NCI-H2171 (cell line): Measurements from ENCODE around the gene PLCL2.
"Not testable (repeated sequence)": the region's sequence is repeated elsewhere in the genome, so short reads cannot be mapped to it uniquely, and the experiment has no call there.

Experiments used
- DNase-seq: peaks from one replicate; lab custom pipeline; 2025; lab: John Stamatoyannopoulos, UW

The PLCL2 gene

DNA sequence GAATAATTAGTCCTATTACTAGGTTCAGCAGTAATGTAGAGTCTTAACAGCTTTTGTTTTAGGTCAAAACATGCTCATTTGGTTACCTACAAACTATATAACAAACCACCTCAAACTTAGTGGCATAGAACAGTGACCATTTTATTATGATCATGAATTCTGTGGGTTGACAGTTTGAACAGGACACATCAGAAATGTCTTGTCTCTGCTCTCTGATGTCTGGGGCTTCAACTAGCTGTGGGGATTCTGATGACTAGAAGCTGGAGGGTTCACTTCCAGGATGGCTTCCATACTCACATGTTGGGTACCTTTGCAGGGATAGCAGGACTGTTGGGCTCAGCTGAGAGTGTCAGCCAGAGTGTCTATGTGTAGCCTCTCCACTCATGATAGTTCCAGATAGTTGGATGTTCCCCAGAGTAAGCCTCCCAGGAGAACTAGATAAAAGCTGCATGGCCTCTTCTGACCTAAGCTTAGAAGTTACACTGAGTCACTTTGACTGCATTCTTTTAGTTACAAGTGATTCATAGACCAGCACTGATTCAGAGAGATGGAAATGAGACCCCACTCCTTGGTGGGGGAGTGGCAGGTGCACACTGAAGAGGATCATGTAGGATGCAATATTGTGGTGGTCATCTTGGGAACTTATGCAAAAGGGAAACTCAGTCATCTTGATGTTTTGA lies 32.6 kb downstream of the PLCL2 start:
- DNase-seq = no peak

DNA sequence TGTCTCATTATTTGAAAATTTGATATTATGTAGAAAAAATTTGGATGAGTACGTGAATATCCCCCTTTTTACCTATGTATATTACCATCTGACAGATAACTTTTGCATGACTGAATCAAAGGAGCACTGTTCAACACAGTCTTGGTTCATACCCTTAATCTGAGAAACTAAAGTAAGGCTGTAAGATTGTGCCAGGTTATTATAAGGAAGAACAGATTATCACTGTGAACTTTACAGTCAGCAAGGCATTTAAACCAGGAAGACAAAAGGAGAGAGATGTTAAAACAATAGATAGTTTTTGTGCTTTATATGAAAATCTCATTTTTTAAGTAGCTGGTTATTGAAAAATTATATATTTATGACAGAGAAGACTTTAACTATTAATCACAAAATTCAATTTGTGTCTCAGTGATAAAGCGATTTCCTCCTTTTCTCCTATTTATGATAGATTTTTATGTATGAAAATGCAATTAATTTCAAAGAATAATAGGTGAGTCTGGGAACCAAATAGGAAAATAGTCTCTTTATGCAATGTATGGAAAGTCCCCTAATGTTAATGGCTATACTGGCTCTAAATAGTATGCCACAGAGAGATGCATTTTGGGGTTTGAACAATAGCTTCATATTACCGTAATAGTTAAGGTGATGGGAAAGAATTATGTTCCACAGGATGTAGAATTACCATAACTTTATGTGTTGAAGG lies 33.4 kb downstream of the PLCL2 start:
- no peak for DNase-seq

DNA sequence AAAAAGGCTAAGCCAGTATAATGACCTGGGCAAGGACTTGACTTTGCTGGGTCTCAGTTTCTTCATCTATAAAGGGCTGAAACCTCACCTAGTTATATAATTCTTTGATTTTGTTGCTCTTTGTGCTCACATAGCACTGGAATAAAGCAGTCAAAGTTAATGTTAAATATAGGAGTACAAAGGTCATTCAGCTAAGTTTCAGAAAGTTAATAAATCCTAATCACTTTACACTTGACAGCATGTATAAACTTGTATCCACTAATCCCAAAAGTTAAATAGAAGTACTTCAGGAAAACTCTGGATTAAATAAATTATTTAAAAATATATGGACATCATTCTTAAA lies 33.9 kb downstream of the PLCL2 start:
- DNase-seq = no peak

DNA sequence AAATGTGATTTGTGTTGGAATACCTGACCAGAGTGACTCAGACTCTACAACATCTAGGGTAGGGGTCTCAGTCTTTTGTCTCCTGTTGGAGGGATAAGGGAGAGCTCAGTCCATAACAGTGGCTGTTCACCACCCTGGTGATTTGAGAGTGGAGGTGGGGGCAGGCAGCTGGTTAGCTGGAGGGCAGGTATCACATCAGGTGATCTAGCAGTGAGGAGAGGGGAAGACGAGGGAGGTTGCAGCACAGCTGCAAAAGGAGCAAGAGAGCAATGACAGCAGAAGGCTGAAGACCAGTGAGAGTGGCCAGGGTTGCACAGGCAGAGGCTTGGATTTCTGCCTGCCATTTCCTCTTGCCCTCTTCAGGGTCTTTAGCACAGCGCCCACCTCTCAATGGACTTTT lies 38.4 kb downstream of the PLCL2 start:
- no peak for DNase-seq

DNA sequence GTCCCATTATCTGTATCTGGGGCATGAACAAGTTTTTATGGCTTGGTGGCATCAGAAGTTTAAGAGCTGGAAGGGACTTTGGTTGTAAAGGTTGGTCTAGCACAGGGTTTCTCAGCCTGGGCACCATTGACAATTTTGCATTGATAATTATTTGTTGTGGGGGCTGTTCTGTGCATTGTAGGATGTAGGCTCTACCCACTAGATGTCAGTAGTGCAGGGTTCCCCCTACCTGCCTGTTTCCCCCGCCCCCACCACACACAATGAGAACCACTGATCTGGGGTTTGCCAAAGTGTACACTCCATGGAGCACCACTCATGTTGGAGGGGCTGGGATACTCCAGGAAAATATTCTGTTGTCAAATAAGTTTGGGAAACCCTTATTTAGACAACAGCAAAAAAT lies 42.7 kb downstream of the PLCL2 start:
- DNase-seq = no peak

DNA sequence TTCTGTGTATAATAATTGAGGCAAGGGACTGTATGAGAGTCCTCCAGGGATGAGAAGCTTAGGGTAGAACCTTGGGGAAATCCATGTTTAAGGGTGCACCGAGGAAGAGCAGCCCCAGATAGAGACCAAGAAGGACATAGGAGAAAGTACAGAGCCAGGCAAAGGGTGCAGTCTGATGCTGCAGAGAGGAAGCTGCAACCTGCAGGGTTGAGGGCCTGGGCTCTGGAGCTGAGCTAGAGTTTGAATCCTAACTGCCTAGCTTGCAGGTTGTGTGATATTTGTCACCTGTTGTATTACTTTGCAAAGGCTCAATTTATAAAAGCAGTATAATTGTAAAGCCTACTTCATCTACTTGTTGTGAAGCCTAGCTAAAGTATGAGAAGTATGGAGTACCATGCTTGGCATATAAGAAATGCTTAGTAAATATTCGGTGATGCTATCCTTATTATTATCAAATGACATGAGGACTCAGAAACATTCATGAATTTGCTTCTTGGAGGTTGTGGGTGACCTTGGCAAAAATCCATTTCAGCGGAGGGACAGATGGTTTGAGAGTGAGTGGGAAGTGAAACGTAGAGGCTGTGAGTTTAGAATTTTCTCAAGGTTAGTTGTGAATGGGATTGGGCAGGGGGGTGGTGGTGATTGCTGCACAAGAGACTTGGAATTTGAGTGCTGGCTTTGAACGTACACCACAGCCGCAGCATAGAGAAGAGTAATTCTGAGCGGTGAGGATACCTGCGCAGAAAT lies 43.8 kb downstream of the PLCL2 start:
- no peak for DNase-seq

DNA sequence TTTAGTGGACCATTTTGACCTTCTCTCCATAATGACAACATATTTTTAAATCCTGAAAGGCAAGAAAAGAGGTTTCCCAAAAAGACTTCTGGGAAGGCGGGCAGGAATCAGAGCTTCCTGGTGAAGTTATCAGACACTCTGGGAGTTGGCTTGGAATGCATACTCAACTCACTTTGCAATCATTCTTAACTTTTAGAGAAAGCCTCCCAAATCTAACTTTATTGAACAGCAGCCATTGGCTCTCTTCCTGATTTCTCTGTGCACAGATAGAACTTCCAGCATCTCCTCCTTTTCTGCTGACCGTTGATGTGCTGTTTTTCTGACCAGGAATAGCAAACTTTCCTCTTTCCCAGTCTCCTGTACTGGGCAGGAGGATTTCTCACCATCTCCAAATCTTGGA lies 44.6 kb downstream of the PLCL2 start:
- no peak for DNase-seq

DNA sequence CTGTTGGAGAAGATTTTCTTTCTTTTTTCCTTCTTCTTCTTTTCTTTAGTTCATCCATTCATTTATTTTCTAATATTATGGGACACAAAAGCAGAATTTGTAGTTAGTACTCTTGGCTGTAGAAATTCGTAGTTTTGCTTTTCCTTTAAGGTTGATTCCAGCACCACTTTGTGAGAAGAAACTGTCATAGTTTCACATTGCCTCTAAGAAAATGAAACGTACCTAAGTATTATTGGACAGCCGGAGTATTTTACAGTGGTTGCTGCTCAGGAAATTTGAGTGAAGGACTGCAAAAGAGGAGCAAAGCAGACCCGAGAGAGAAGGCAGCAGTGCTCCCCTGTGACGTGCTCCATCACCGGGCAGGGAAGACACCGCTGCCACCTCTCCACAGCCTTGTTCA lies 48.1 kb downstream of the PLCL2 start:
- DNase-seq = no peak

DNA sequence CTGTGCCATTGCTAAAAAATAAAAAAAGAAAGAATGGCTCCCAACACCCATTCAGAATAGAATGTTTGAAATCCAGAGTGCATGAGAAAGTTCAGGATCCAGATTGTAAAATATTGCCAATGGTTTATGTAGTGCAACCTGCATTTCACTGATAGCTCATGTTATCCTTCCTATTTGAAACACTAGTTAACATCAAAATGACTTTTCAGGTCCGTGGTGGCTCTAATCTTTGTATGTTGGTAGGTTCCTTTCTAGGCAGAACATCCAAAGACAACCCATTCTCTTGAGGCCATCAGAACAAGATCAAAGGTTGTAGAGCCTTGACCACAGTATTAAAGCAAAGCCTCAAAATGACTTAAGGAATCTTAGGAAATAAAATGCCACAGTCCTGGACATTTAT lies 51.0 kb downstream of the PLCL2 start:
- DNase-seq = no peak

DNA sequence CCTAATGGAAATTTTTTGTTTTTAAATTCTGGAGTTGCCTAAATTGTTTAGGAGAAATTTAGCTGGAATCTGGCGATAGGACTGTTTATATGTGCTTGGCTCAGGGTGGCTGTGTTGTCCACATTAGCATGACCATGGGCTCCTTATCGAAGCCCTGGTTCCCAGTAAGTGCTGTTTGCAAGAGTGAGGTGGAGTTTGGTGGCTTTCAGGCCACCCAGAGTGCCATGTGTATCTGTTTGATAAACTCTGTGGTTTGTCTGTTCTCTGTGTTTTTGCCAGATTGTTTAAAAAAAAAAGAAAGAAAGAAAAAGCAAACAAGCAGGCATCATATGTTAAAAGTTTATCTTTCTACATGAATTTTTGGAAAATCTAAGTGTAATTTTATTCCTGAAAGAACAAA lies 51.5 kb downstream of the PLCL2 start:
- no peak for DNase-seq

DNA sequence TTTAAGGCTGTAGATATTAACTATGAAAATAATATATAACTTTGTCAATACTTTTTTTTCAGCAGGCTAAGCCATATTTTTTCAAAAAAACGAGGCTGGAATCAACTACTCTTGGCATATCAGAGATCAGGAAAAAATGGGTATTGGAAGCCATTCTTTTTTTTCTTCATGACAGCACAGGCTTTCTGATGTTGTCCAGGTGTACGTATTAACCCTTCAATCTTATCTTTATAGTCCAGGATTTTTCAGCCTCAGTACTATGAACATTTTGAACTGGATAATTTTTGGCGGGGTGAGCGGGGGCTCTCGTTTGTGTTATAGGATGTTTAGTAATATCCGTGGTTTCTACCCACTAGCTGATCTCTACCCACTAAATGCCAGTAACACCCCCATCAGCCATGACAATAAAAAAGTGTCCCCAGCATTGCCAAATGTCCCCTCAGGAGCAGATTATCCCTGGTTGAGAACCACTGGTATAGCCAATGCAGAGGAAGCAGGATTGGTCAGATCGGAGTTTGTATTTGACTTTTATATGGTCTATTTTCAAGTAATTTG lies 52.0 kb downstream of the PLCL2 start:
- DNase-seq = no peak

DNA sequence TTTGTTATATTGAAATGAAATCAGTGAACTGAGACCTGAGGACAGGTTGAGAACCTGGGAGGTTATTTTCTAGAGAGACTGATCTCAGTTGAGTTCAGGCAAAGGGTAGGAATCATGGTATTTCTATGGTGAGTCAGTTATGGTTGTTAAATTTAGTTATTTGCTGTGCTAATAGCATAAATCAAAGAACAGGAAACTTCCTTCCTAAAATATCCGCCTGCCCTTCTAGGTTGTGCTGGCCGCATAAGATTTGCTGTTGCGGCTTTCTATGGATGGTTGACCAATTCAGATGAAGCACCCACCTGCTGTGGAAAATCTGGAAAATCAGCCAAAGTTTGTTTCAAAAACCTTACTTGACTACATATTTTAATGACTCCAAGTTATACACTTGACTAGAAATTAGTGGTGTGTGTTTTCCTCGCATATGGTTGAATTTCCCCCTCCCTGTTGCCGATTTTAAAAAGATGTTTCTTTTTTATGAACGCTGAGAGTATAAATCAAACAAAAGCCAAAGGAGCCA lies 52.6 kb downstream of the PLCL2 start:
- no peak for DNase-seq

DNA sequence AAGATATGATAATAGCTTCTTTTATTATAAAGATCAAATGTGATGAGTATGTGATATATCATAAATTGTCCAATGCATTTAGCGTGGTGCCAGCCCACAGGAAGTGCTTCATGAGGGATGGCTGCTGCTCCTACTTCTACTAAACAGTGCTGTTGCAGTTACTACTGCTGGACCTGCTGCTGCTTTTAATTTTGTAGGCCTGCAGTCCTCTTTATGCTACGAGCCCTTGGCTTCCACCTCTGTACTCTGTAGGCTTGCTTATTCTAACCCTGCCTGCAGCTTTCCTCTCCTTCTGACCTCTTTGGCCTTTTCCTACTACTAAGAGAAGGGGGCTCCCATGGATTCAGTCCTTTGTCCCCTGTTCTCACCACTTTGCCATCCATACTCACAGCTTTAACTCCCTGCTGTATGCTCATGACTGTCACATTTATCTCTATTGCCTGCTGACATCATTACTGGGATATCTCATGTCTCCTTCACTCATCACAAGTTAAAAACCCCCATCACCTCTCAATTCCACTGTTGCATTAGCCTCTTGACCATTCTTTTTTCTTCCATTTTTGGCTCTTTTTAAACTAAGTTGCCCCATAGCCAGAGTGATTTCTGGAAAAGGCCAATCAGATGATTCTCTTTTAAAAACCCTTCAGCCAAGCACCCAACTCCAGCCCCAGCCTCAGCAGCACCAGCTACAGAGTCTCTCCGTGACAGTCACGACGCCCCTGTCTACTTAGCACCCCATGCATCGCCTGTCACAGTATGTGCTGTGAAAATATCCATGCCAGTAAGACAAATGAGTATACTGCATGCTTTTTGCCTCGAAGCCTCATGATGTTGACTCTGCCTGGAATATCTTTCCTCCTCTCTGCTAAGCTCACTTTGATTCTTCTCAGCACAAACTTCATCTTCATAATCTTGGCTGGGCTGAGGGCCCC lies 56.3 kb downstream of the PLCL2 start:
- DNase-seq = no peak

DNA sequence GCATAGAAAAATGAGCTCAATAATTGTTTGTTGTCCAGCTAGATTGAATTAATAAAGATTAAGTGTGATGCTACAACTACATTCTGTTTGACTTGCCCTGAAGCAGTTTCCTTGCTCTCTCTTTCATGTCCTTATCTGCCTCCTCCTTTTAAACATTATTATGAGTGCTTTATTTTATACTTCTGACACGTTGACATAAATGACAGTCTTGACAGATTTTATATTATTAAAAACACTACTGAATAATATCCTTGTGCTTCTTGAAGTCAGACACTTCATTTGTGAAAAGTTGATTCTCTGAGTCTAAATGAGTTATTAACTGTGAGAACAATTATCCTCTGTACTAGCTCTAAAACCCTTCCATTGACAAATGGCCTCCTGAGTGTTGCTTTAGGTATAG lies 58.2 kb downstream of the PLCL2 start:
- DNase-seq = no peak

DNA sequence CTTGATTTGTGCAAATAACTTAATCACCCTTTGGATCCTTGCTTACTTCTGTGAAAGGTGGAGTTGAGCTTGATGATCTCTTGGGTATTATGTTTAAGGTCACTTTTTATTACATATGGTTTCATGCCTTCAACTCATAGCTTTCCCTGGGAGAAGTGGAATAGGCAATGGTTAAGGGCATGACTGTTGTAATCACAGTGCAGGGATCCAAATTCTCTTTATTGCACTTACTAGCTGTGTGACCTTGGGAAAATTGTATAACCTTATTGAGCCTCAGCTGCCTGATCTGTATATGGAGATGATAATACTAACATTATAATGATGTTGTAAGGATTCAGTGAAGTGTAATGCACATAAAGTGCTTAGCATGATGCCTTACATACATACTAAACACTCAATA lies 59.1 kb downstream of the PLCL2 start:
- DNase-seq = no peak

DNA sequence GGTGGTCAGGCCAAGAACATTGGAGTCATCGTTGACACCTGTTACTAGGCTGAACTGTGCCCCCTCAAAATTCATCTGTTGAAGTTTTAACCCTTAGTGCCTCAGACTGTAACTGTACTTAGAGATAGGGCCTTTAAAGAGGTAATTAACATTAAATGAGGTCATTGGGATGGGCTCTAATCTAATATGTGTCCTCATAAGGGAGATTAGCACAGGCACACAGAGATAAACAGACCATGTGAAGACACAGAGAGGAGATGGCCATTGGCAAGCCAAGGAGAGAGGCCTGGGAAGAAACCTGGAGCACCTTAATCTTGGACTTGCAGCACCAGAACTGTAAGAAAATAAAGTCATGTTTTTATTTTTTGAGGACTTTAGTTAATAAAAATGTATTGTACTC lies 59.6 kb downstream of the PLCL2 start:
- no peak for DNase-seq

DNA sequence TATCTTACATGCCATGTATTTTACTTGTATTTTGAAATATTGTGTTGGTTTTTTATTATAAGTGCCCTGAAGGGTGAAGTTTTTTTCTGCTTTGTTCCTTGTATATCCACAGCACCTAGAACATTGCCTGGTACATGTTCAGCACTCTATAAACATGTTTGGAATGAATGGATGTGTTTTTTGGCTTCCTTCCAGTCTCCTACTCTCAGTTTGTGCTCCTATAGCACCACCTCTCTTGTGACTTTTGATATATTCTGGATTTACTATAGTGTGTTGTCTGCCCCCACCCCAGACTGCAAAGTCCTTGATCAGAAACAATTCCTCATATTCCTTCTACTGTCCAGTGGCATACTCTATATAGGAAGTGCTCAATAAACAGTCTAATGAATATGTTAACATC lies 60.6 kb downstream of the PLCL2 start:
- no peak for DNase-seq

DNA sequence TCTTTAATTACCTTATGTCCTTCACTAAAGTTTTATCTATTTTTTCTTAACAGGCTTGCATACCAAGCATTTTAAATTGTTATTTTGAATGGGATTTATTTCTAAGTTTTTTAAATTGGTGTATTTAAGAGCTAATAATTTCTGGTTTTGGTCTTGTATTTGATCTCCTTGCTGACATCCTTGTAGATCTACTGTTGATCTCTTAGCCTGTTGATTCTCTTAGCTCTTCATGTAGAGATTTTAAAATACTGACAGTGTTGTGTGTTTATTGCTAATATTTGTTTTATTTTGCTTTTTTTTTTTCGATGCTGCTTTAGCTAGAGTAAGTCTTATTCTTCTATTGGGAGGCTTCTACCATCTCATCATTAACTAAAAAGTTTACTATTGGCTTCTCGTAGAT lies 65.5 kb downstream of the PLCL2 start:
- DNase-seq = no peak

DNA sequence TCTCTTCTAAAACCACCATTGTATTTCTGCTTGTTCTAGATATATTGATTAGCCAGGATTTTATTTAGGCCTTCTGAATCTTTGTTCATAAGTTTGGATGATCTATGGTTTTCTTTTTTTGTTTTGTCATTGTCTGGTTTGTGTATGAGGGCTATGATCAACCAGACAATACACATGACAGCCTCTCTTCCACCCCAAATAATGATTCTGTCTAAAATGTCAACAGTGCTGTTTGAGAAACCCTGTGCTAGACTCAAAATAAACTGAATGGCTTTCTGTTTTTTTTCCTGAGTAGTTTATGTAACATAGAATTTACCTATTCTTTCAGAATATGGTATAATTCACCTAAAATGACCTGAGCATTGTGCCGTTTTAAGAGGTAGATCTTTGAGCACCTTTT lies 66.1 kb downstream of the PLCL2 start:
- no peak for DNase-seq

DNA sequence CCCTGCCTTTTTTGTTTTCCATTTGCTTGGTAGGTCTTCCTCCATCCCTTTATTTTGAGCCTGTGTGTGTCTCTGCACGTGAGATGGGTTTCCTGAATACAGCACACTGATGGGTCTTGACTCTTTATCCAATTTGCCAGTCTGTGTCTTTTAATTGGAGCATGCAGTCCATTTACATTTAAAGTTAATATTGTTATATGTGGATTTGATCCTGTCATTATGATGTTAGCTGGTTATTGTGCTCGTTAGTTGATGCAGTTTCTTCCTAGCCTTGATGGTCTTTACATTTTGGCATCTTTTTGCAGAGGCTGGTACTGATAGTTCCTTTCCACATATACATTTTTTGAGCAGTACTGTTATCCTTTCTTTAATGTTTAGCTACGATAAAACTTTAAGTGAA lies 73.1 kb downstream of the PLCL2 start:
- not testable (repeated sequence) for DNase-seq

DNA sequence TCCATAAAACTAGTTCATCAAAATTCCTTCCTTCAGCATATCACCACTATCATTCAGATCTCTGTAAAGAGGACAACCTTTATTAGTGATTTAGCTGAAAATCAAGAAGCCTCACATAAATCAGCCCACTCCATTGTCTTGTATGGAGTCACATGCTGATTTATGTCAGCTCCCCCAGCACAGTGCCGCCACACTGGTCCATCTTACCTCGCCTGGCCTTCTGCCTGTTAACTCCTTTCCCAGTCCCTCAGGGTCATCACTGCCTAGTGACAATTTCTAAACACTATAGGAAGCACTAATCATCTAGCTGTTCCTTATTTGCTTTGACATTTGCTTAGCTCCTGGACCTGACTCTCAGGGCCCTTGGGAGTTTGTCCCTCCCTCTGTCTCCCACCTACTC lies 75.4 kb downstream of the PLCL2 start:
- DNase-seq = no peak
